G401 (cell line): ENCODE data around the gene MMEL1. TPM values are rescaled to one million over a fixed set of nuclear protein-coding genes. Genes with fewer than 3 reads are reported as not detected.
"Not testable (repeated sequence)": the region's sequence is repeated elsewhere in the genome, so short reads cannot be mapped to it uniquely, and the experiment has no call there.

ENCODE experiments used
- DNase-seq: peaks from one replicate; pipeline ENCODE4 v3.0.0-alpha.2; 2015; ENCODE audit warnings: low spot score
- in situ Hi-C: cut with HindIII; loops from 2 replicates; pipeline ENCODE4 v1.10.0; 2016; ENCODE audit warnings: low sequenced_read_pairs, mixed read lengths
- total RNA-seq: library from RNA; depleted of rRNA; stranded (reverse); fragments of >200 nt; shearing (Covaris generic); gene quantifications from 2 replicates; pipeline ENCODE4 v1.2.3, GENCODE V29; 2014

The MMEL1 gene
- total RNA-seq, 1 experiment from 2014 or later = 0.47 TPM

- no peak for DNase-seq
- in situ Hi-C loops = no loop called here
These were observed 2.2 kb downstream of the MMEL1 start for GRCh38 chr1:2630498-2631135.

- in situ Hi-C loops = no loop called here
- no peak for DNase-seq
These were observed 3.0 kb downstream of the MMEL1 start for GRCh38 chr1:2629627-2630497.

GRCh38 chr1:2628933-2629626 lies 3.7 kb downstream of the MMEL1 start:
- in situ Hi-C loops = no loop called here
- DNase-seq = no peak

- no peak for DNase-seq
- in situ Hi-C loops = no loop called here
These were observed 4.5 kb downstream of the MMEL1 start for GRCh38 chr1:2628191-2628932.

GRCh38 chr1:2627746-2628145 lies 5.1 kb downstream of the MMEL1 start:
- DNase-seq = no peak
- in situ Hi-C loops = no loop called here

GRCh38 chr1:2625748-2626147 lies 7.1 kb downstream of the MMEL1 start:
- DNase-seq, in situ Hi-C loops: not testable (repeated sequence)

GRCh38 chr1:2625311-2625710 lies 7.5 kb downstream of the MMEL1 start:
- in situ Hi-C loops = no loop called here
- DNase-seq = no peak

- in situ Hi-C loops = no loop called here
- DNase-seq = no peak
These were observed 8.0 kb downstream of the MMEL1 start for GRCh38 chr1:2624735-2625300.

GRCh38 chr1:2623571-2624337 lies 9.1 kb downstream of the MMEL1 start:
- no peak for DNase-seq

GRCh38 chr1:2617971-2618470 lies 14.8 kb downstream of the MMEL1 start:
- no peak for DNase-seq
- in situ Hi-C loops = no loop called here

More at GRCh38 chr1:2623571-2624337, 9.1 kb downstream of the MMEL1 start:
- in situ Hi-C loops = no loop called here

GRCh38 chr1:2614145-2614544 lies 18.7 kb downstream of the MMEL1 start:
- in situ Hi-C loops = no loop called here
- no peak for DNase-seq

GRCh38 chr1:2612591-2613365 lies 20.0 kb downstream of the MMEL1 start:
- in situ Hi-C loops = no loop called here
- no peak for DNase-seq

- DNase-seq = no peak
- in situ Hi-C loops = no loop called here
These were observed 21.0 kb downstream of the MMEL1 start for GRCh38 chr1:2611621-2612437.

- in situ Hi-C loops = no loop called here
- DNase-seq = no peak
These were observed 21.8 kb downstream of the MMEL1 start for GRCh38 chr1:2611031-2611501.

GRCh38 chr1:2610036-2610959 lies 22.5 kb downstream of the MMEL1 start:
- peak; percentile 6 for DNase-seq
- in situ Hi-C loops = no loop called here
